Esophagus (tissue), 2 donors: ENCODE measurements around the gene ARL2. TPM values are rescaled to one million over a fixed set of nuclear protein-coding genes. Genes with fewer than 3 reads are reported as not detected.
"Not testable (repeated sequence)": the region's sequence is repeated elsewhere in the genome, so short reads cannot be mapped to it uniquely, and the experiment has no call there.

Experiments
- H3K27ac ChIP-seq, 2 donors: one replicate each; pipeline ENCODE4 v1.5.1; 2013; ENCODE audit warnings: low read depth in 2 of 2, mild to moderate bottlenecking in 2 of 2, inconsistent platforms in 1 of 2, low read length in 1 of 2, moderate library complexity in 1 of 2
- H3K27me3 ChIP-seq, 2 donors: one replicate each; pipeline ENCODE4 v1.6.1; 2013; ENCODE audit warnings: low read length in 2 of 2, control low read depth in 1 of 2, mild to moderate bottlenecking in 1 of 2; ENCODE audit not compliant: insufficient read depth in 2 of 2, control insufficient read depth in 1 of 2
- H3K36me3 ChIP-seq, 2 donors: one replicate each; pipeline ENCODE4 v1.6.1; 2013; ENCODE audit warnings: low read length in 1 of 2; ENCODE audit not compliant: control insufficient read depth in 2 of 2, insufficient read depth in 2 of 2
- H3K4me1 ChIP-seq, 2 donors: one replicate each; pipeline ENCODE4 v1.6.1; 2013; ENCODE audit warnings: low read length in 1 of 2; ENCODE audit not compliant: control insufficient read depth in 2 of 2, insufficient read depth in 2 of 2
- H3K4me3 ChIP-seq, 2 donors: one replicate each; pipeline ENCODE4 v1.5.1; 2013; ENCODE audit warnings: low read length in 2 of 2, mild to moderate bottlenecking in 2 of 2, low read depth in 1 of 2, moderate library complexity in 1 of 2
- H3K9me3 ChIP-seq, 2 donors: one replicate each; pipeline ENCODE4 v1.6.1; 2013; ENCODE audit warnings: mild to moderate bottlenecking in 2 of 2, low read depth in 1 of 2, low read length in 1 of 2, moderate library complexity in 1 of 2; ENCODE audit not compliant: control insufficient read depth in 2 of 2, insufficient read depth in 1 of 2
- WGBS, 2 donors: extraction: QIAGEN DNeasy Blood & Tissue Kit; methylation state at CpG; one replicate each; pipeline ENCODE4 v1.1.7; 2013; 5-methylcytosine and 5-hydroxymethylcytosine counted together
- polyA plus RNA-seq, 2 donors: library from polyadenylated mRNA; stranded (reverse); fragments of 200-250 nt; gene quantifications; one replicate each; pipeline ENCODE4 v1.2.3, GENCODE V29; 2013
- donor health status: healthy with polysubstance abuse.
- donor health status: Bipolar disorder and iron deficiency.

Gene ARL2
- polyA plus RNA-seq, 2 donors, result 44.5 to 68.6 TPM

DNA sequence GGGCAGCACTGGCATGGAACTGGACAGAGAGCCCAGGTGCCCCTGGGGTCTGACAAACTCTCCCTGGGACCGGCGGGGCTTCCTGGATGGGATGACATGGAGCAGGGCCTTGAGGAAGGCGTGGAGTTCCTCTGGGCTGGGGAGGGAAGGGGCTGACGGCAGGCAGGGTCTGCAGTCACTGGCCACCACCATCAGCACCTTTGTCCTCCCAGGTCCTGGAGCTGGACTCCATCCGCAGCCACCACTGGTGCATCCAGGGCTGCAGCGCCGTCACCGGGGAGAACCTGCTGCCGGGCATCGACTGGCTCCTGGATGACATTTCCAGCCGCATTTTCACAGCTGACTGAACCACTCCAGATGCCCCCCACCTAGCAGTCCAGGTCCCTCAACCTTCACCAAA is 7.5 kb downstream of the ARL2 start:
- peaks cover 8 to 17% of the 10 kb centered on the region in 2 donors for H3K36me3 ChIP-seq
- H3K27ac ChIP-seq, result no peak overlapping the region
- 88 to 93% methylated on average over 6 to 11 of the region's 11 CpGs for WGBS, 2 donors
- no peaks in the 10 kb centered on the region for H3K27me3 ChIP-seq
- no peaks in the 10 kb centered on the region for H3K9me3 ChIP-seq
- peaks cover 0 to 4% of the 10 kb centered on the region in 2 donors for H3K4me1 ChIP-seq
- H3K4me3 ChIP-seq, result no peak overlapping the region

DNA sequence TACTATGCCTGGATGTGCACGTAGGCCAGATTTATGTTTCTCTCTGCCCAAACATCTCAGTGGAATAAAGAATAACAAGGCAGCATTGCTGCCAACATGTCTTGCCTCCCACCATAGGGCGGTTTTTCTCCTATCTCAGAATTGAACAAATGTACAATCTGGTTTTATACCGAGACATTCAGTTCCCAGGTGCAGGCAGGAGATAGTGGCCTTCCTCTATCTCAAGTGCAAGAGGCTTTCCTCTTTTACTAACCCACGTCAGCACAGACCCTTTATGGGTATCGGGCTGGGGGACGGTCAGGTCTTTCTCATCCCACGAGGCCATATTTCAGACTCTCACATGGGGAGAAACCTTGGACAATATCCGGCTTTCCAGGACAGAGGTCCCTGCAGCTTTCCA is 9.5 kb downstream of the ARL2 start:
- 74 to 82% methylated on average over 8 of the region's 8 CpGs for WGBS, 2 donors
- H3K36me3 ChIP-seq, result peaks cover 8 to 14% of the 10 kb centered on the region in 2 donors
- not testable (repeated sequence) for H3K9me3 ChIP-seq, H3K27me3 ChIP-seq, H3K4me1 ChIP-seq, H3K4me3 ChIP-seq, H3K27ac ChIP-seq

DNA sequence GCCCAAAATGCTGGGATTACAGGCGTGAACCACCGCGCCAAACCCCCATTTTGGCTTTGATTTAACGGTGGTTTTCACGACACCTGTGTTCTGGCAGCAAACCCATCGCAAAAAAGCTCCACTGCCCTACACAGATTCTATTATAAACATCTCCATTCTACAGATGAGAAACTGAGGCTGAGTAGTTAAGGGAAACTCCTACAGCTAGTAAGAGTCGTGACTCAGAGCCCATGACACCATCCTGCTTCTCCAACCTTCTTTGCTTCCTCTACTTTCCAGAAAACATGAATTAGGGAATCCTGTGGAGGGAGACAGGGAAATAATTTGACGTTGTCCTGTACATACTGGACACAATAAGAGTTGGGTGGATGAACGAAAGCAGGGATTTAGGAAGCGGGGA is 12.8 kb downstream of the ARL2 start:
- Histone ChIP-seq H3K36me3 (peaks cover 0 to 3% of the 10 kb centered on the region in 2 donors), H3K4me3 (peak overlapping the region; percentile 47 to 67), H3K4me1 (no peaks in the 10 kb centered on the region), H3K9me3 (no peaks in the 10 kb centered on the region), H3K27ac (peak overlapping the region; percentile 93 to 98), H3K27me3 (no peaks in the 10 kb centered on the region)
- WGBS, 2 donors, result 59% methylated on average over 10 of the region's 10 CpGs

DNA sequence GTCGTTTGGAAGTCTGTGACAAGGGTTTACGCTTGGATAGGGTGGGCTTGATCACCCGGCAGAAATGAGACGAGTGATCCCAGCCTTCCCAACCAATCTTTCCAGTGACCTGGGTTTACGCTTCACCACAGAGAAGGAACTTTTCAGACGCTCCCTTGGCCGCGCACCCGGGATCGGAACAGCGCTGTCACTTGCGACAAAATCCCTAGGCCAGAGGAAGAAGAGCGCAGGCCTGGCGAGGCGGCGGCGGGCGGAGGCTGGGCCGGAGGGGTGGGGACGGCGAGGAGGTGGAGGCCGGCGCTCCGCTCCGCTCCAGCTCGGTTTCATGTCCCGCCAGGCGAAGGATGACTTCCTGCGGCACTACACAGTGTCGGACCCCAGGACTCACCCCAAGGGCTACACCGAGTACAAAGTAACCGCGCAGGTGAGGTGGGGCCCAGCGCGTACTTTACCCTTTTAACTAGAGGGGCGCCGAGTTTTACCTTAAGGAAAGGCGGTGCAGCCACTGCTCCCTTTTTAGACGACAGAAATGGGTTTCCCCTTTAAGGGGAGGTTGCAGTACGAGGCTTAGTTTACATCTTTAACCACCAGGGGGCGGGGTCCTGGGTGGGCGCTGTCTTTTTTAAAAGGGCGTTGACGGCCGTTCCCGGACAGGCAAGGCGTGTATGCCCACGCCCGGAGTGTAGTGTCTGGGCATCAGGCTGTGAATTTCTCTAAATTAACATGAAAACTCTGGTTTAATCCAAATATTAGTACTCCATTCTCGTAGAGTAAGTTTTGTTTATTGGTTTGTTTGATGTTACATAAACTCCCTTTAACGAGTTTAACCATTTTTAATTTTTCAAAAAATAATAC is 13.5 kb downstream of the ARL2 start, which contains the start of gene SNX15:
Gene SNX15, plus strand, starts transcription at position 227 of the 855 bp plus-strand sequence. Its CDS starts 99 bp downstream, at position 326.
- H3K4me3 ChIP-seq, result peak within 1 kb of the TSS; percentile 47 to 67
- H3K36me3 ChIP-seq, result peaks cover 0 to 7% of the 10 kb centered on the region in 2 donors
- H3K27ac ChIP-seq, result peak within 1 kb of the TSS; percentile 93 to 98
- no peaks in the 10 kb centered on the region for H3K9me3 ChIP-seq
- no peaks in the 10 kb centered on the region for H3K4me1 ChIP-seq
- 1% methylated on average over 51 of the region's 51 CpGs for WGBS, 2 donors
- H3K27me3 ChIP-seq, result no peaks in the 10 kb centered on the region

DNA sequence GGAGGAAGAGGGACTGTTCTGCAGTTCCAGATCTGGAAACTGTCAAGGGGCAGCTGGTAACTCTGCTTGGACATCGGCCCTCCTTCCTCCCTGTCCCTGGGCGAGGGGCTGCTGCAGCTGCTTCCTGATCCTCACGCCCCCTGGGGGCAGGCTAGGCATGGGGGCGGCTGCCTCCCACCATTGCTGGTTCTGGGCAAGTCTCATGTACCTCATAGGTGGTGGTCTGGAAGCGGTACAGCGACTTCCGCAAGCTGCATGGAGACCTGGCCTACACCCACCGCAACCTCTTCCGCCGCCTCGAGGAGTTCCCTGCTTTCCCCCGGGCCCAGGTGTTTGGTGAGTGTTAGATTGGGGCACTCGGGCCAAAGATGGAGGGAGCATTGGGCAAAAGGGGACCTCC is 18.3 kb downstream of the ARL2 start:
- WGBS, 2 donors, result 82 to 86% methylated on average over 13 of the region's 13 CpGs
- Histone ChIP-seq H3K9me3 (no peaks in the 10 kb centered on the region), H3K36me3 (peaks cover 14 to 26% of the 10 kb centered on the region in 2 donors), H3K4me1 (no peaks in the 10 kb centered on the region), H3K27me3 (no peaks in the 10 kb centered on the region), H3K27ac (no peak overlapping the region), H3K4me3 (no peak overlapping the region)

DNA sequence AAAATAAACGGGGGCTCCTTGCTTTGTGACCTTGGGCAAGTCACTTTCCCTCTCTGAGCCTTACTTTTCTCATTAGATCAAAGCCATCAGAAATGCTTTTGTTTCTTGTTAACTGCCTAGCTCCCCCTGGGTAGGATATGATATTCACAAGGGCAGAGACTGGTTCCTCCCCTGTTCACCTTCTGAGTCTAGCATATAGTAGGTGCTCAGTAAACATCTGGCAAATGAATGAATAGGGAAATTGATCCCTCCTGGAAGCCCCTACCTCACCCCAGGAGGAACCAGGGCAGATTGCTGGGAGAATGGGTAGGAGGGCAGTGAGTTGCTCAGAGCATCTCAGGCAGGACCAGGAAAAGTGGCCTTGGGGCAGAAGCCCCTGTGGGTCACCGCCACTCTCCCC is 20.5 kb downstream of the ARL2 start:
- no peak overlapping the region for H3K27ac ChIP-seq
- H3K9me3 ChIP-seq, result no peaks in the 10 kb centered on the region
- H3K4me3 ChIP-seq, result no peak overlapping the region
- peaks cover 14 to 37% of the 10 kb centered on the region in 2 donors for H3K36me3 ChIP-seq
- no peaks in the 10 kb centered on the region for H3K4me1 ChIP-seq
- 84 to 91% methylated on average over 2 of the region's 2 CpGs for WGBS, 2 donors
- no peaks in the 10 kb centered on the region for H3K27me3 ChIP-seq

DNA sequence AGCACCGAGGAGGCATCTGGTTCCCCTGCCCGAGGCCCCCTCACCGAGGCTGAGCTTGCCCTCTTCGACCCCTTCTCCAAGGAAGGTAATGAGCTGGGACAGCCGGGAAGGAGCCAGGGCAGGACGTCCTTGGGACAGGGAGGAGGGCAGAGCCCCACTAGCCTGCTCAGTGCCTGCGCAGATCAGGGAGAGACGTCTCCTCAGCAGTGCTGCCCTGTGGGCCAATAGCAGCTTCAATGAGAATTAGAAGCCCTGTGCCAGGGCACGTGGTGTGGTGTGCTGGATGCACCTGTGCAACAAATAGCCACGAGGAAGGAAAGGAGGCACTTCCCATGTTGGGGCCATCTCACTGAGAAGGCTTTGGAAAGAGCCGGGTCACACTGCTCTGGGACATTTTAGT is 21.6 kb downstream of the ARL2 start:
- WGBS, 2 donors, result 82 to 86% methylated on average over 11 of the region's 11 CpGs
- Histone ChIP-seq H3K36me3 (peaks cover 14 to 40% of the 10 kb centered on the region in 2 donors), H3K4me1 (no peaks in the 10 kb centered on the region), H3K4me3 (no peak overlapping the region), H3K9me3 (no peaks in the 10 kb centered on the region), H3K27ac (no peak overlapping the region), H3K27me3 (no peaks in the 10 kb centered on the region)

DNA sequence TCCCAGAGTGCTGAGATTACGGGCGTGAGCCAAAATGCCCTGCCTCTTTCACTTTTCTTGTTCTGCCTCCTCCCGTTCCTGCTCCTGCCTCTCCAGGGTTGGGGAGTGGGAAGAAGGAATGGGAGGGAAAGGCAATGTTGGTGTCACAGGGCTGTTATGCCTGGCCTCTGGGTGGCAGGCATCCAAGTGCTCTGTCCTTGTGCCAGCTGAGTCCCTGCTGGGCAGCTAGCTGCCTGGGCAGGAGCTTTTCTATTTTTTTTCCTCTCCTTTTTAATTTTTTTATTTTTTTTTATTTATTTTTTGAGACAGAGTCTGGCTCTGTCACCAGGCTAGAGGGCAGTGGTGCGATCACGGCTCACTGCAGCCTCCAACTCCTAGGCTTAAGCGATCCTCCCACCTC is 23.0 kb downstream of the ARL2 start:
- H3K4me3 ChIP-seq, result no peak overlapping the region
- no peaks in the 10 kb centered on the region for H3K9me3 ChIP-seq
- 65 to 77% methylated on average over 6 of the region's 6 CpGs for WGBS, 2 donors
- H3K36me3 ChIP-seq, result peaks cover 14 to 38% of the 10 kb centered on the region in 2 donors
- no peaks in the 10 kb centered on the region for H3K4me1 ChIP-seq
- no peaks in the 10 kb centered on the region for H3K27me3 ChIP-seq
- no peak overlapping the region for H3K27ac ChIP-seq

DNA sequence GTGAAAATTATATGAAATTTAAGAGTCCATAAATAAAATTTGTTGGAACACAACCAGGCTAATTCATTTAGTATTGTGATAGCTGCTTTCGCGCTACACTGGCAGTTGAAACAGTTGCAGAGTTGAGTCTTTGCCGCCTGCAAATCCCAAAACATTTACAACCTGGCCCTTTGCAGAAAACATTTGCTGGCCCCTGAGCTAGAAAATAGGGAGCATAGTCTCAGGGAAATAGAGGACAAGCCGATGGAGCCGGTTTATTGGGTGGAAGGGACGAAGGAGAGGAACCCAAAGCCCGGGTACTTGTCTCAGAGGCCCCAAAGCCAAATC is 26.5 kb downstream of the ARL2 start:
- no peaks in the 10 kb centered on the region for H3K9me3 ChIP-seq
- 14 to 15% methylated on average over 7 of the region's 7 CpGs for WGBS, 2 donors
- peak overlapping the region; percentile 97 to 99 for H3K27ac ChIP-seq
- no peaks in the 10 kb centered on the region for H3K27me3 ChIP-seq
- peaks cover 5 to 33% of the 10 kb centered on the region in 2 donors for H3K36me3 ChIP-seq
- H3K4me1 ChIP-seq, result peaks cover 0 to 1% of the 10 kb centered on the region in 2 donors
- H3K4me3 ChIP-seq, result peak overlapping the region; percentile 69 to 76
